Caco-2 (cell line): Measurements from ENCODE around the gene JAG2. TPM values are rescaled to one million over a fixed set of nuclear protein-coding genes. Genes with fewer than 3 reads are reported as not detected.

Experiments used
- BruUV-seq: library from RNA; stranded (reverse); fragments of 400-500 nt; replicated peaks from 2 replicates; lab custom pipeline; 2021; lab: Mats Ljungman, UMichigan
- CTCF ChIA-PET: fragments of 300-600 bp; sonication (Branson Sonifier 250); formaldehyde crosslinking; loops from one replicate; lab custom pipeline; 2022; ENCODE audit warnings: antibody characterized with exemption; lab: Charles Lee
- POLR2A ChIA-PET: fragments of 300-600 bp; sonication (Branson Sonifier 250); formaldehyde crosslinking; loops from one replicate; lab custom pipeline; 2022; ENCODE audit warnings: antibody characterized with exemption; lab: Charles Lee
- DNase-seq, 2 experiments: peaks; one replicate each; pipeline versions ENCODE4 v3.0.0 to v3.0.0-alpha.2; 2020 to 2022
- H3K27me3 ChIP-seq: replicated peaks from 2 replicates; pipeline ENCODE4 v1.6.0; 2011; ENCODE audit warnings: low read length; ENCODE audit not compliant: control insufficient read depth, insufficient read depth
- H3K36me3 ChIP-seq: 2 replicates; pipeline ENCODE4 v1.5.1; 2011; ENCODE audit warnings: low read length; ENCODE audit not compliant: control insufficient read depth, insufficient read depth
- H3K4me1 ChIP-seq: fragments of 250-450 bp; sonication (Bioruptor Pico); 2 replicates; pipeline ENCODE4 v1.5.1; 2020; ENCODE audit warnings: mild to moderate bottlenecking
- H3K4me3 ChIP-seq: 2 replicates; pipeline ENCODE4 v1.5.1; 2011; ENCODE audit warnings: low read depth, mild to moderate bottlenecking, control low read depth, low read length
- H3K9me3 ChIP-seq: fragments of 250-450 bp; sonication (Bioruptor Pico); 2 replicates; pipeline ENCODE4 v1.5.1; 2020; ENCODE audit warnings: mild to moderate bottlenecking, moderate library complexity
- H3K27ac Mint-ChIP-seq: one replicate; pipeline ENCODE4 v1.8.0; 2022; ENCODE audit warnings: mixed read lengths; ENCODE audit not compliant: unreplicated experiment
- H3K27me3 Mint-ChIP-seq: one replicate; pipeline ENCODE4 v1.8.0; 2022; ENCODE audit warnings: mixed read lengths; ENCODE audit not compliant: insufficient read depth, unreplicated experiment
- H3K36me3 Mint-ChIP-seq: one replicate; pipeline ENCODE4 v1.8.0; 2022; ENCODE audit warnings: mild to moderate bottlenecking, mixed read lengths; ENCODE audit not compliant: insufficient read depth, unreplicated experiment
- H3K4me1 Mint-ChIP-seq: one replicate; pipeline ENCODE4 v1.8.0; 2022; ENCODE audit warnings: low read depth, mixed read lengths; ENCODE audit not compliant: unreplicated experiment
- H3K4me3 Mint-ChIP-seq: one replicate; pipeline ENCODE4 v1.8.0; 2022; ENCODE audit warnings: mild to moderate bottlenecking, moderate library complexity, mixed read lengths; ENCODE audit not compliant: unreplicated experiment
- H3K9me3 Mint-ChIP-seq: one replicate; pipeline ENCODE4 v1.8.0; 2022; ENCODE audit warnings: mixed read lengths; ENCODE audit not compliant: unreplicated experiment
- CTCF ChIP-seq, 2 experiments: fragments of 200-600 bp in 1 of 2; IDR thresholded peaks; 1 replicate in 1 of 2; 2 replicates in 1 of 2; pipeline versions ENCODE4 v1.5.1 to v1.8.0; 2011 to 2022; ENCODE audit warnings: antibody characterized with exemption in 1 of 2, control low read depth in 1 of 2, inconsistent platforms in 1 of 2, low read depth in 1 of 2, low read length in 1 of 2, mild to moderate bottlenecking in 1 of 2, moderate library complexity in 1 of 2; ENCODE audit not compliant: insufficient read depth in 1 of 2, severe bottlenecking in 1 of 2, unreplicated experiment in 1 of 2
- intact Hi-C: fragments of 100-400 bp; cut with micrococcal nuclease; formaldehyde crosslinking; loops from one replicate; pipeline ENCODE4 v1.10.0; 2022; ENCODE audit not compliant: unreplicated experiment
- total RNA-seq: library from RNA; stranded (reverse); gene quantifications from 2 replicates; pipeline ENCODE4 v1.2.3, GENCODE V29; 2022

Gene JAG2
- total RNA-seq, 1 experiment from 2014 or later, result 43.0 TPM

DNA sequence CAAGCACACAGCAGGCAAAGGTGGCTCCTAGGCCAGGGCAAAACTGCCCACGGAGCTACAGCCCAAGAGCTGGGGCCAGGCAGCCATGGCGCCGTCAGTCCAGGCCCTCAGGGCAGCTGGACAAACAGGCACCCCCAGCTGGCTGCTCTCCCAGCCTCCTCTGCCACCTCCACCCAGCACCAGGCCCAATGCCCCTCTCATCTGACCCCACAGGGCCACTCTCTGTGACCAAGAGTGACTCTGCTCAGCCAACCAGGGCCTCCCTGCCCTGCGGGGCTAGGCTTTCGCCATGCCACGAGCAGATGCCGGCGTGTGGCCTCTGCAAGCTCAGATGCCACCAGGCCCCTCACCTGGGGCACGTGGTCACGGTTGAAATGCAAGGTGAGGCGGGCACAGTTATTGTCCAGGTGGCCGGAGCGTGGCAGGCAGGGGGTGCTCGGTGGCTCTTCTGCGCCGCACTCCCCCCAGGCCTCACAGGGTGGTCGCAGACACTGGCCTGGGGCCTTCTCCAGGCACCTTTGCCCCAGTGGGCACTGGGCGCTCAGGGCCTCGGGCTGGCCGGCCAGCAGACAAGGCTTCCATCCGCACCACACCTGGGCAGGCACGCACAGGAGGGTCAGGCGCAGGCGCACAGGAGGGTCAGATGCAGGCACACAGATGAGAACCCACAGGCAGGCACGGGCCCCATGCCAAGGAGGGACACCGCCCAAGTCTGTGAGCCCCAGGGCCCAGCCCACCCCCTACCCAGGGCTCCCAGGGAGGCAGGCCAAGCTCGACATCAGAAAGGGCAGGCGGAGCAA lies 23.0 kb downstream of the JAG2 start:
- H3K36me3 ChIP-seq, result no peaks in the 10 kb centered on the region
- no peaks in the 10 kb centered on the region for H3K9me3 ChIP-seq
- POLR2A ChIA-PET, result no interaction called here
- no peak overlapping the region for H3K27ac Mint-ChIP-seq
- H3K27me3 Mint-ChIP-seq, result no peaks in the 10 kb centered on the region
- no peaks in the 10 kb centered on the region for H3K4me1 Mint-ChIP-seq
- no TSS peak for BruUV-seq
- DNase-seq, result no peak
- H3K9me3 Mint-ChIP-seq, result no peaks in the 10 kb centered on the region
- CTCF ChIA-PET, result no interaction called here
- H3K27me3 ChIP-seq, result no peaks in the 10 kb centered on the region
- no peaks in the 10 kb centered on the region for H3K4me1 ChIP-seq
- TF ChIP-seq CTCF (IDR thresholded peaks at IDR 0.05; ENCODE audit: insufficient read depth in 1 of 2, low read depth in 1 of 2, low read length in 1 of 2, severe bottlenecking in 1 of 2, unreplicated experiment in 1 of 2), result no peak
- no peak overlapping the region for H3K4me3 Mint-ChIP-seq
- no peak overlapping the region for H3K4me3 ChIP-seq
- peaks cover 13% of the 10 kb centered on the region for H3K36me3 Mint-ChIP-seq
- intact Hi-C loops, result no loop called here

DNA sequence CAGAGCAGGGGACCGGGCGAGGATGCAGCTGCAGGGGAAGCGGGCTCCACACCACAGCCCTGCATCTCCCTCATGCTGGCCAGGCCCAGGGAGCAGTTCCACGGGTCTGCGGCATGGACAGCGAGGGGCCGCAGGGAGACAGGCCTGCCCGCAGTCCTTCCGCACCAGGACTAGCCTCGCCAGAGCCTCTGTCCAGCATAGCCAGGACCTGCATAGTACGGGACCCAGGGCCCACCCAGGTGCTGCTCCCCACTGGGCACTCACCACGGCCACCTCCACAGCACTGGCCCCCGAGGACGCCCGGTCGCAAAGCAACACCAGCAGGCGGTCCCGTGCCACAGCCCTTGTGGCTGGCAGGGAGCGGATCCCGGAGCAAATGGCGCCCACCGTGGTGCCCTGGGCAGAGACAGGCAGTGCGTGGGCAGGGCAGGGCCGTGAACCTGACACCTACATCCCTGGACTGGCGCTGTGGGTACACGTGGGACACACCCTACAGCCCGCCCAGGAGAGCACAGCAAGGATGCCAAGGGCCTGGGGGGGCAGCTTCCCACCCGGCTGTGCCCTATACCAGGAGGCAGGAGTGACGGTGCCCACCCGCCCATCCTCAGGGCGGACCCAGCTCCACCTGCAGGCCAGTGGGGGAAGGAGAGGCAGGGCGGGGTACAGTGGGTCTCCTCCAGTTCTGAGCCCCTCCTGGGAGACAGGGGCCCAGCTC lies 23.8 kb downstream of the JAG2 start:
- peak in 1 of 2 experiments; percentile 7 for TF ChIP-seq CTCF (IDR thresholded peaks at IDR 0.05; ENCODE audit: insufficient read depth in 1 of 2, low read depth in 1 of 2, low read length in 1 of 2, severe bottlenecking in 1 of 2, unreplicated experiment in 1 of 2)

GRCh38 chr14:105144026-105144665 lies 24.4 kb downstream of the JAG2 start:
- peaks cover 13% of the 10 kb centered on the region for H3K36me3 Mint-ChIP-seq
- H3K9me3 Mint-ChIP-seq, result no peaks in the 10 kb centered on the region
- H3K4me1 ChIP-seq, result no peaks in the 10 kb centered on the region
- no peaks in the 10 kb centered on the region for H3K36me3 ChIP-seq
- no TSS peak for BruUV-seq
- H3K27ac Mint-ChIP-seq, result no peak overlapping the region
- intact Hi-C loops, result no loop called here
- H3K4me3 Mint-ChIP-seq, result no peak overlapping the region
- TF ChIP-seq CTCF (IDR thresholded peaks at IDR 0.05; ENCODE audit: insufficient read depth in 1 of 2, low read depth in 1 of 2, low read length in 1 of 2, severe bottlenecking in 1 of 2, unreplicated experiment in 1 of 2), result no peak
- H3K4me3 ChIP-seq, result no peak overlapping the region
- H3K27me3 Mint-ChIP-seq, result no peaks in the 10 kb centered on the region
- DNase-seq, result no peak
- H3K27me3 ChIP-seq, result no peaks in the 10 kb centered on the region
- H3K9me3 ChIP-seq, result peaks cover 10% of the 10 kb centered on the region; the same call in 1 of the 2 replicates
- POLR2A ChIA-PET, result no interaction called here
- H3K4me1 Mint-ChIP-seq, result no peaks in the 10 kb centered on the region
- CTCF ChIA-PET, result no interaction called here

More for the DNA sequence above, 23.8 kb downstream of the JAG2 start:
- ChIA-PET POLR2A (no interaction called here), CTCF (no interaction called here)
- Mint-ChIP-seq H3K4me3 (no peak overlapping the region), H3K36me3 (peaks cover 13% of the 10 kb centered on the region), H3K27ac (no peak overlapping the region), H3K27me3 (no peaks in the 10 kb centered on the region), H3K9me3 (no peaks in the 10 kb centered on the region), H3K4me1 (no peaks in the 10 kb centered on the region)
- intact Hi-C loops, result no loop called here
- Histone ChIP-seq H3K4me3 (no peak overlapping the region), H3K27me3 (no peaks in the 10 kb centered on the region), H3K9me3 (peaks cover 5% of the 10 kb centered on the region; the same call in 1 of the 2 replicates), H3K4me1 (no peaks in the 10 kb centered on the region), H3K36me3 (no peaks in the 10 kb centered on the region)
- no TSS peak for BruUV-seq
- DNase-seq, result no peak
